NCI-H1694 (cell line): ENCODE results near the gene NCK2.

Experiments
- DNase-seq: peaks from one replicate; lab custom pipeline; 2025; lab: John Stamatoyannopoulos, UW

The NCK2 gene

GRCh38 chr2:105872830-105873229 lies 128.1 kb downstream of the NCK2 start:
- DNase-seq: no peak

- no peak for DNase-seq
Observed at GRCh38 chr2:105873281-105873680, 128.6 kb downstream of the NCK2 start.

DNA sequence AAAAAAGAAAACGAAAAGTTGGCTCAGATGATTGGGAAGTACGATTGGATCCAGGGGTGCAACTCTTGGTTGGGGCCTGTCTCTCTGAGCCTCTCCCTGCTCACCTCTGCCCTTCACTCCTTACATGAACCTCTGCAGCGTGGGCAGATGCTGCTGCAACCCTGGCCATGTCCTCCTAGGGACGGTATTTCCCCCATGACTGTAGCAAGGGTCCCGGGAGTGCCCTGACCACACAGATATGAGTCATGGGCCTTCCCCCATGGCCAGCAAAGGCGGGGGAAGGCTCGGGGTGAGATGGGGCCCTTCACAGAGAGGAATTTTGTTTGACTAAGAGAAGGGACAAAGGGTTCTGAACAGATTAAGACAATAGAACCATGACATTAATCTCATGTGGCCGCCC lies 129.0 kb downstream of the NCK2 start:
- no peak for DNase-seq

DNA sequence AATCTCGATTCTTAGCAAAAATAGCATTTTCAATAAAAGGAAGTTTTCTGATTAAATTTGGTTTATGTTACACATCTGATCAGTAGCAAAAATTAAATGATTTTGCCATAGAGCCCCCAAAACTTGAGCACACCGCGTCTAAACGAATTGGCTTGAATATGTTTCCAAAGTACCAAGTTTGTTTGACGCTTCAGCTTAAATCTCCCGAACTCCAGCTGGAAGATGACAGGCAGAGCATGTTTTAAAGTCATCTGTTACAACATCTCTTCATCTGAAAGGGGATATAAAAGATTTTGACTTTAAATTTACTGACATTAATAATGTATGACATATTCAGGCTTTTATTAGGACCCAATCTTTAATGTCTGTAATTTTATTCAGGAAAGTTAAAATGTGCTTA lies 129.8 kb downstream of the NCK2 start:
- no peak for DNase-seq

GRCh38 chr2:105875241-105875640 lies 130.5 kb downstream of the NCK2 start:
- DNase-seq: no peak

GRCh38 chr2:105876191-105876590 lies 131.5 kb downstream of the NCK2 start:
- no peak for DNase-seq

GRCh38 chr2:105877945-105878344 lies 133.2 kb downstream of the NCK2 start:
- DNase-seq: no peak

DNA sequence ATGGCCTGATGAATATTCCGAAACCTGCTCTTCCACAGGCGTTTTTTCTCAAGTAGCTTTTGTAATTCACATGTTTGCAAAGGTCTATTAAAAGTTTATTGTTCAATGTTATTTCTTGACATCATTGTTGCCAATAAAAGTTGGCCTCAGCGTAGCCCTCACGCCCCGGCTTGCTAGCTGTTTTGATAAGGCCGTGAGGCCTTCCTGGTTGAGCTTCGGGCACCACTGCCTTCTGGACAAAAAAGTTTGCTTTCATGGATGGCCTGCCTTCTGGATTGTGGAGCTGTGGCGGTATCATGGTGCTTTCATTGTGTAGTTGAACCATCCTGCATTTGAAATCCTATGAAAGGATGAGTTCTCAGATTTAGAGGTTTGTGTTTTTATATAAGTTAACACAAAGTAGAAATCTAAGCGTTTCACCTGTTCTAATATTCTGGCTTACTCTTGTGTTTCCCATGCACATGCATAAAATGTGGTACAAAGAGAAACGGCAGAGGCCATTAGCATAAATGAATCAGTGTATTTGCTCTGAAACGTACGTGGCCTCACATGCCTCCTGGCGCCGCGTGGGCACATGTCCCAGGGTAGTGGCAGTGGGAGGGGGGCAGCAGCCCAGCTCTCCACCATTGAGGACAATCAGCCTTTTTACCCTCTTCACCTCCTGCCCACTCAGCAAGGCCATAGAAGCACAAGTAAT lies 134.5 kb downstream of the NCK2 start:
- no peak for DNase-seq

DNA sequence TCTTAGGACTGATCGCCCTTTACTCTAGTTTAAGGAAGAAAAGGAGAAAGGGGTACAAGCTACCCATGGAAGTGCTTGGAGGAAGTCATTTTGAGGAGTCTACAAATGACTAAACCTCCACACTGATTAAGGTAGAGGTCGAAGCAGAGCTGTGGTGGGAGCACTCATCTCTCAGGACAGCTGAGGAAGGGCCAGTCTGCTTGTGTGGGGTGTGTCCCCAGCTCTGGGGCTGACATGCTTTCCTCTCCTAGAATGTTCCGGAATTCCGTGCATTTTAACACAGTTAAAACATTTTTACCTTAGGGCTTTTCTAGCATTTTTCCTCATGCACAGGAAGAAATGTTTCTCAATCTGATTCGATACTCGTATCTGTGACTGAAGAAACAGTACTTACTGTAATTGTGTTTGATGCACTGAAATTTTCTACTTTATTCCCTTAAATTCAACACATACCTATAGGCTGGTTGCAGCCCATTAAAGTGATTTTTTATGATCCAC lies 135.1 kb downstream of the NCK2 start:
- no peak for DNase-seq

DNA sequence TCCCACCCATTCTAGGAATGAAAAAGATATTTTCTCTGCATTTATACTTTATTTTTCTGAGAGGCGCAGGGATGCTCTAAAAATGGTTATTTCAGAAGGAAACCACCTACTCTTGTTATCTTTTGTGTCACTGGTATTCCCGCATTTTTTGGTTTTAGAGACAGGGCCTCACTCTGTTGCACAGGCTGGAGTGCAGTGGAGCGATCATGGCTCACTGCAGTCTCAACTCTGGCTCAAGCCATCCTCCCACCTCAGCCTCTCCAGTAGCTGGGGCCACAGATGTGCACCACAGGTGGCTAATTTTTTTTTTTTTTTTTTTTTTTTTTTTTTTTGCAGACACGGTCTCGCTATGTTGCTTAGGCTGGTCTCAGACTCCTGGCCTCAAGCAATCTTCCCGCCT lies 135.9 kb downstream of the NCK2 start:
- DNase-seq: no peak

GRCh38 chr2:105881286-105882136 lies 136.8 kb downstream of the NCK2 start:
- no peak for DNase-seq

DNA sequence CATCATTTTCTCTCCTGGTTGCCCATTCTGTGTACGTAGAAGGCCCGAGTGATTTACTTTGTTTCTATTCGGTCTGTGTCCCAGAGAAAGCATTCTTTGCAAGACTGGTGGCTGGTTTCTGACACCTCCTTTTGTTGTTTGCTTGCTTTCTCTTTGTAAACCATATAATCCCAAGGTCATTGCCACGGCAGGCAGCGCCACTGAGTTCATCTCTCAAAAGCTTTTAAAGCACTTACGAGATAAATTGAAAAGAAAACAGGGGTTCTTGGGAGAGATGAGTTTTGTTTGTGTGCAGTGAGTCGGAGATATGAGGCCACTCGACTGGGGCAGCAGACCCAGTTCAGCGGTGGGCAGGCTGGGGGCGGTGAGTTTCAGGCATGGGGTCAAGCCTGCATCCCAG lies 137.6 kb downstream of the NCK2 start:
- DNase-seq: no peak

GRCh38 chr2:105882920-105883435 lies 138.3 kb downstream of the NCK2 start:
- no peak for DNase-seq

- no peak for DNase-seq
Observed at GRCh38 chr2:105883911-105884694, 139.4 kb downstream of the NCK2 start.

DNA sequence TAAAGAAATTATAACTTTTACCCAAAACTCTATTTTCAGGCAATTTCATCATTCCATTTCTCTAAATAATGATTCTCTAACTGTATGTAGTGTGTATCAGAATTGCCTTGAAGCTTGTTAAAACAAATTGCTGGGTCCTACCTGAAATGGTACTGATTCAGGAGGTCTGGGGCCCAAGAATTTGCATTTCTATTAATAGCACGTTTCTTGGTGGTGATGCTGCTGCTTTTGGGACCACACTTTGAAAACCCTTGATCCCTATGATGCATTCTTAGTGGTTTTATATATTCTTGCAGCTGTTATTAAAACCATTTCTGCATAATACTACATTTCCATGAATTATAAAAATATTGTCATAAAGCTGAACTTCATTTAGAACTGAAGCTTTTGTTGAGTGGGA lies 140.7 kb downstream of the NCK2 start:
- no peak for DNase-seq

DNA sequence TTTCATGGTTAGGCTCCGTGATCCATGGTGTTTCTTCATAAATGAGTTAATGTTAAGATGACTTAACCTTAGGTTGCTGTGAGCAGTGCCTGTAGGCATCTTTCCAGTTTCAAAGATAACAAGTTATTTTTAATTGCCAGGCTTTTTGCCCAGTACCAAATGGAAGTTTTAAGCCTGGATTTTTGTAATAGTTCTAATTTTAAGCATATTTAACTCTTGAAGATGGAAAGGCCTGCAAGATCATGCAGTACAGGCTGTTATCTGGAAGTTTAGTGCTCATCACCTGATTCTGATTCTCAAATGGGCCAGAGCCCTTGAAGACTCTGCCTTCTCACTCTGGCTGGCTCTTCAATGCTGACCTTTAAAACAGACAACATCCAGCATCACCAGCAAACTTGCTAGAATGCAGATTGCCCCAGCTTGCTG lies 141.3 kb downstream of the NCK2 start:
- DNase-seq: no peak

DNA sequence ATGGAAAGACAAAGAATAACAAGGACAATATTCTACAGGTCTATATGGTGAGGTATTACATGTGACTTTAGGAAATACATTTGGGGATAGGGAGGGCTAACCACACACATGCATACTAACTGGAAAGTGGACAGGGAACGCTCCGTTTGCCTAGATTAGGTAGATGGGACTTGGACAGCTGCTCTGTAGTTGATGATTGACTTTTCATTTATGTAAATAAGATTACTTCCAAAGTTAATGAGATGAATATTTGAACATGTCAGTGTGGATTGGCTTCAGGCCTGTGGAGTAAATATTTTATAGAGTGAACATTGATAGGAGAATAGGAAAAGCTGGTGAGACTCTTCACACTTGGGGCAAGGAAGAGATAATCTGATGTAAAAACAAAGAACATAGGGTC lies 142.0 kb downstream of the NCK2 start:
- DNase-seq: no peak

DNA sequence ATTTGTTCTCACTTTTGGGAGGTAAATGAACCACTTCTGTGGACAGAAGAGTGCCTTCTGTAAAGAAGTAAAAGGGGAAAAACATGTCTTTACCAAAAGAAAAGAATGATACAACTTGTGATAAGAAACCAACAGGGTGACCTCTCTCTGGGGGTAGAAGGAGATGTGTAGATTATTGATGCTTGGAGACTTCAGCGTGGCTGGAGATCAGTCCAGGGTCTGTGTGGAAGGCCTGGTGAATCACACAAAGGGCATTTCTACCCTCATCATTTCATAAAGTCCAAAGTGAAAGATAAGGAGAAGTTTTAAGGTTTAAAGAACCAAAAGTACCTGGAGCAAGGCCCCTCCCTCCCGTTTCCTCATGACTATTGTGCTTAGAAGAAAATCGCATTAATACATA lies 142.5 kb downstream of the NCK2 start:
- no peak for DNase-seq

DNA sequence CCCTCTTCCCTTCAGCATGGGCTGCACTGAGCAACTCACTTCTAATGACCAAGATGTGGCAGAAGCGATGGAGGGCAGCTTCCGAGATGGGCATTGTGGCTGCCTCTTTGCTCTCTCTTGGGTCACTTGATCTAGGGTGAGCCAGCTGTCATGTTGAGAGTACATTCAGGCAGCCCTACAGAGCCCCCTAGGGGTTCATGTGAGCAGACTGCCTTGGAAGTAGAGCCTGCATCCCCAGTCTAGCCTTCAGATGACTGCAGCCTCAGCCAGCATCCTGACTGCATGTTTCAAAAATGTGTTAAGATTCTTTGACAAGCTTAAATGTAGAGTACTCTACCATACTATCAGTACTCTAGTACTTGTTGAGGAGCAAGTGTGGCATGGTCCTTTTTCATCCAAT lies 143.9 kb downstream of the NCK2 start:
- DNase-seq: no peak

- no peak for DNase-seq
Observed at GRCh38 chr2:105889046-105889445, 144.3 kb downstream of the NCK2 start.

DNA sequence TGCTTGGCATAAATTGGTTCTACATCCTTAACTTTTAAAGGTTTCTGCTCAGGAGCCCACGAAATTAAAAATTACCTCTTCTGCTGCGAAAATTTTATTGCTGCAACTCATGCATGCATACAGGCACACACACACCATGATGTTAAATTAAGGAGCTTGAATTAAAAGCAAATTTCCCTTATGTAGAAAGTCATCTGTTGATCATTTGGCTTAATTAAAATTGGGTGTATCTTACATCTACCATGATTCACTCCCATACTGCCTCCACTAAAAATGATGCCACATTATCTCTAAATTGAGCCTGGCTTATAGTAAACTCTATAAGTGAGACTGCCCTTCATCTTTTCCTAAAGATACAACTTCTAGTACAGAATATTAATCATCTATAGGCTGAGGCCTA lies 145.4 kb downstream of the NCK2 start:
- no peak for DNase-seq

GRCh38 chr2:105890856-105891255 lies 146.1 kb downstream of the NCK2 start:
- DNase-seq: no peak
